ENCODE data around the gene XYLT1.

Gene XYLT1

GRCh38 chr16:17457513-17457912, 13.2 kb downstream of the XYLT1 start:
- no peak overlapping the region for H3K27ac ChIP-seq
- TF ChIP-seq ZFX (IDR thresholded peaks at IDR 0.05; ENCODE audit: borderline replicate concordance): no peak
- no peak for TF ChIP-seq CTCF (IDR thresholded peaks at IDR 0.05)

- TF ChIP-seq CTCF (IDR thresholded peaks at IDR 0.05): no peak
- no peak for TF ChIP-seq ZFX (IDR thresholded peaks at IDR 0.05; ENCODE audit: borderline replicate concordance)
- H3K27ac ChIP-seq: no peak overlapping the region
These were observed 16.5 kb downstream of the XYLT1 start for GRCh38 chr16:17454162-17454730.

DNA sequence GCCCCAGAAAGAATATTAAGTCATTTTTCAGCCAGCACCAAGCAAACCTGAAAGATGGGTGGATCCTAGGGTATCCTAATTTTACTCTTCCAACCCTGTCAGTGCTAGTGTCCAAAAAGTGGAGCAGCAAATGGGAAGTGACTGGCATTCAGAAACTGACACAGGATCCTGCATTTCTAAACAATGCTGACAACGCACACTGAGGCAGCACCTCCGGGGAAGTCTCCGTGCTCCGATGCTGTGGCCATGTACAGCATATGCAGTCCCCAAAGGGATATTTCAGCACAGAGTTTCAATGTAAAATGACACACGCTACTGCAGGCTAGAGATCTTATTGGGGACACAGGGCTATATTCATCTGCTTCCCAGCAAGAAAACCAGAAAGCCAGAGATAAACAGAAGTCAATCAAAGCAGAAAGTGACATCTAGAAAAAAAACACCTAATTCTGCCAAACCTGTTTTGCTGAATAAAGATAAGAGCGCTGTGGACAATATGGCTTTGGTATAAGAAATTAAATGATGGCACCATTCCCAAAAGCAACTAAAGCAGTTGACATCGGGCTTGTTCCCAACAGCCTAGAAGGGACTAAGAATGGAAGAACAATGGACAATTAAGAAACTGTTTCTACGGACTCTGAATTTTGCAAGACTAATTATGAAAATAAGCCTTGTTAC, 17.3 kb downstream of the XYLT1 start:
- TF ChIP-seq CTCF (IDR thresholded peaks at IDR 0.05) (no peak), ZFX (IDR thresholded peaks at IDR 0.05; ENCODE audit: borderline replicate concordance) (no peak)

DNA sequence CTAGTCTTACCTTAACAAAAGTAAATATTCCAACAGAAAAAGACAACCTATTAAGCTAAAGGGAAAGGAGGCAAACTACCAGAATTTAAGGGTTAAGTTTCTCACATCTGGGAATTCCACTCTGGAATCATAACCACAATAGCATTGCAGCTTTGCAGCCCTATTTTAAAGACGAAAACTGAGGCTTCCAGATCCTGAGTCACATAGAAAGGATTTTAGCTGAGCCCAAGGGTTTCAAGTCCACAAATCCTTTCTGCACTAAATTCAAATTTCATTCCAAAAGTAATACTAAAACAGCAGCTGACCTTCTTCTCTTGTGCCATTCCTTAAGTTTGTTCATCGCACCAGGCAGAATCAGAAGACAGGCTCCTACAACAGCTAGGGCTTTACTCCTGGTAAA, 17.8 kb downstream of the XYLT1 start:
- no peak overlapping the region for H3K27ac ChIP-seq
- no peak for TF ChIP-seq ZFX (IDR thresholded peaks at IDR 0.05; ENCODE audit: borderline replicate concordance)
- no peak for TF ChIP-seq CTCF (IDR thresholded peaks at IDR 0.05)

More for the DNA sequence above, 17.3 kb downstream of the XYLT1 start:
- H3K27ac ChIP-seq: no peak overlapping the region

DNA sequence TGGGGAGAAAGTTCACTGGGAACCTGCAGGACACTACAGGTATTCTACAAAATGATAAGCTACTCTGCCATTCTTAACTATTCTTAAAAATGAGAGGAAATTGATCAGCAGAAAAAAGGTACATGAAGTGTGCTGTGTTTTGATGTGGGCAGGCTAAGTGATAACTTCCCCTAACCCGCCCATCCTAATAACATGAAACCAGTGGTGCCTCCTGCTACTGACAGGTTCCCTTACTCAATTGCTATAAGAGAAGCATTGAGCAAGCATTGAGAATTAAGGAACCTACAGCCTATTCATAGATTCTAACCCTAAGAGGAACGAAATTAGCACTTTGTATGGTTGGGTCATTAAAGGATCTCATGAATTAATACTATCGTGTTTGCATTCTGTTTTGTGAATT, 18.9 kb downstream of the XYLT1 start:
- TF ChIP-seq ZFX (IDR thresholded peaks at IDR 0.05; ENCODE audit: borderline replicate concordance): no peak
- no peak for TF ChIP-seq CTCF (IDR thresholded peaks at IDR 0.05)
- no peak overlapping the region for H3K27ac ChIP-seq

DNA sequence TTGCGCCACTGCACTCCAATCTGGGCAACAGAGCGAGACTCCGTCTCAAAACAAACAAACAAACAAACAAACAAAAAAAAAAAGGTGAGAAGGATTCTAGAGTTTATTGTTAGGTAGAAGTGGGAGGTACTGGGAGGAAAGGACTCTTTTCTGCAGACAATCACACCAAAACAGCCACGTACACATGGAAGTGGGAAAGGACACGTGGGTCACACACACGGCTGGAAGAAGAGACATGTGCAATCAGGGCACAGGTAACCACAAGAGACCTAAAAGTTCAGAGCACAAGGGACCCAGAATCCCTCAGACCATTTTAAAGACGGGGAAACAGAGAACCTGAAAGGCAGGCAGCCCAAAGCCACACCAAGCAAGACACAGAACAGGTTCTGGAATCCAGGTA, 20.5 kb downstream of the XYLT1 start:
- no peak overlapping the region for H3K27ac ChIP-seq

More for the DNA sequence above, 20.5 kb downstream of the XYLT1 start:
- no peak for TF ChIP-seq CTCF (IDR thresholded peaks at IDR 0.05)
- no peak for TF ChIP-seq ZFX (IDR thresholded peaks at IDR 0.05; ENCODE audit: borderline replicate concordance)
